ENCODE measurements around the gene EARS2. TPM values are rescaled to one million over a fixed set of nuclear protein-coding genes. Genes with fewer than 3 reads are reported as not detected.

The EARS2 gene
- polyA plus RNA-seq, 1 donor from 2014 or later: 22.2 TPM

DNA sequence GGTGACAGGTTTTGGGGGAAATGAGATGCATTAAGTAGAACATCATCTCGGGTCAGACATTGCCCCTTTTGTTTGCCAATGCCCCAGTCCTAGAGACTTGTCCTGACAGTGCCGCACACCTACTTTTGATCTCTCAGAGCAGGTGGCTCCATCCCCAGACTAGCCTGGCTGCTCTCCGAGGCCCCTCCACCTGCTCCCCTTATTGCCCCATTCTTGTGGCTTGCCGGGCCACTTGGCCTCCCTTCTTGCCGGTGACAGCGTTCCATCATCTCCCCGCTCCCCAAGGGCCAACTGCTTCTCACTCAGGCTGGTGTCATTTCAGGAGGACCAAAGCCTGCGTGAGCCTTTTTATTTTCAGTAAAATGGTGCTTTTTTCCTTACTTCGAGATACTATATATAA is 15.2 kb upstream of the EARS2 start:
- no peak overlapping the region for H3K4me3 ChIP-seq (ENCODE audit: low read length)
- H3K36me3 ChIP-seq (ENCODE audit: insufficient read depth, low read length): peaks cover 1% of the 10 kb centered on the region
- no peaks in the 10 kb centered on the region for H3K27me3 ChIP-seq (ENCODE audit: insufficient read depth, low read depth, low read length)
- no peak overlapping the region for H2AFZ ChIP-seq (ENCODE audit: low read depth, low read length)
- TF ChIP-seq, protein P1, sequence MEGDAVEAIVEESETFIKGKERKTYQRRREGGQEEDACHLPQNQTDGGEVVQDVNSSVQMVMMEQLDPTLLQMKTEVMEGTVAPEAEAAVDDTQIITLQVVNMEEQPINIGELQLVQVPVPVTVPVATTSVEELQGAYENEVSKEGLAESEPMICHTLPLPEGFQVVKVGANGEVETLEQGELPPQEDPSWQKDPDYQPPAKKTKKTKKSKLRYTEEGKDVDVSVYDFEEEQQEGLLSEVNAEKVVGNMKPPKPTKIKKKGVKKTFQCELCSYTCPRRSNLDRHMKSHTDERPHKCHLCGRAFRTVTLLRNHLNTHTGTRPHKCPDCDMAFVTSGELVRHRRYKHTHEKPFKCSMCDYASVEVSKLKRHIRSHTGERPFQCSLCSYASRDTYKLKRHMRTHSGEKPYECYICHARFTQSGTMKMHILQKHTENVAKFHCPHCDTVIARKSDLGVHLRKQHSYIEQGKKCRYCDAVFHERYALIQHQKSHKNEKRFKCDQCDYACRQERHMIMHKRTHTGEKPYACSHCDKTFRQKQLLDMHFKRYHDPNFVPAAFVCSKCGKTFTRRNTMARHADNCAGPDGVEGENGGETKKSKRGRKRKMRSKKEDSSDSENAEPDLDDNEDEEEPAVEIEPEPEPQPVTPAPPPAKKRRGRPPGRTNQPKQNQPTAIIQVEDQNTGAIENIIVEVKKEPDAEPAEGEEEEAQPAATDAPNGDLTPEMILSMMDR (IDR thresholded peaks at IDR 0.05; ENCODE audit: poor library complexity, severe bottlenecking): no peak
- TF ChIP-seq RAD21 (conservative IDR thresholded peaks at IDR 0.05): no peak
- no peak for TF ChIP-seq REST (IDR thresholded peaks at IDR 0.05; ENCODE audit: borderline replicate concordance)
- no peak for TF ChIP-seq TAF1 (IDR thresholded peaks at IDR 0.05; ENCODE audit: low read depth)
- no peak for TF ChIP-seq POLR2AphosphoS5 (IDR thresholded peaks at IDR 0.05)
- TF ChIP-seq MXI1 (conservative IDR thresholded peaks at IDR 0.05; ENCODE audit: poor library complexity, severe bottlenecking): no peak
- TF ChIP-seq EP300 (conservative IDR thresholded peaks at IDR 0.05; ENCODE audit: poor library complexity, severe bottlenecking): no peak
- TF ChIP-seq SMC3 (conservative IDR thresholded peaks at IDR 0.05; ENCODE audit: poor library complexity): no peak
- TF ChIP-seq EZH2 (IDR thresholded peaks at IDR 0.05; ENCODE audit: borderline replicate concordance, insufficient read depth, low read length, poor library complexity, severe bottlenecking): no peak
- H3K27ac ChIP-seq (ENCODE audit: low read length): no peak overlapping the region
- H3K4me2 ChIP-seq (ENCODE audit: low read length): no peak overlapping the region
- no peaks in the 10 kb centered on the region for H3K9me2 ChIP-seq (ENCODE audit: insufficient read depth, low read length)
- no peaks in the 10 kb centered on the region for H3F3A ChIP-seq (ENCODE audit: insufficient read depth, low read length, poor library complexity, severe bottlenecking)
- no peaks in the 10 kb centered on the region for H3K79me2 ChIP-seq (replicated peaks; ENCODE audit: insufficient read depth, low read length)
- no peaks in the 10 kb centered on the region for H4K20me1 ChIP-seq (ENCODE audit: insufficient read depth)
- no peaks in the 10 kb centered on the region for H3K9me3 ChIP-seq (ENCODE audit: low read length)
- H3K9ac ChIP-seq (ENCODE audit: low read length): no peak overlapping the region

- no peak overlapping the region for H3K4me2 ChIP-seq (ENCODE audit: low read length)
- H2AFZ ChIP-seq (ENCODE audit: low read depth, low read length): no peak overlapping the region
- no peak for TF ChIP-seq RAD21 (conservative IDR thresholded peaks at IDR 0.05)
- TF ChIP-seq POLR2AphosphoS5 (IDR thresholded peaks at IDR 0.05): no peak
- TF ChIP-seq EP300 (conservative IDR thresholded peaks at IDR 0.05; ENCODE audit: poor library complexity, severe bottlenecking): no peak
- TF ChIP-seq TAF1 (IDR thresholded peaks at IDR 0.05; ENCODE audit: low read depth): no peak
- no peak for TF ChIP-seq REST (IDR thresholded peaks at IDR 0.05; ENCODE audit: borderline replicate concordance)
- no peak for TF ChIP-seq SMC3 (conservative IDR thresholded peaks at IDR 0.05; ENCODE audit: poor library complexity)
- no peak for TF ChIP-seq EZH2 (IDR thresholded peaks at IDR 0.05; ENCODE audit: borderline replicate concordance, insufficient read depth, low read length, poor library complexity, severe bottlenecking)
- no peak for TF ChIP-seq MXI1 (conservative IDR thresholded peaks at IDR 0.05; ENCODE audit: poor library complexity, severe bottlenecking)
- no peaks in the 10 kb centered on the region for H3K9me3 ChIP-seq (ENCODE audit: low read length)
- no peaks in the 10 kb centered on the region for H4K20me1 ChIP-seq (ENCODE audit: insufficient read depth)
- H3K9ac ChIP-seq (ENCODE audit: low read length): no peak overlapping the region
- H3F3A ChIP-seq (ENCODE audit: insufficient read depth, low read length, poor library complexity, severe bottlenecking): no peaks in the 10 kb centered on the region
- no peaks in the 10 kb centered on the region for H3K36me3 ChIP-seq (ENCODE audit: insufficient read depth, low read length)
- H3K4me3 ChIP-seq (ENCODE audit: low read length): no peak overlapping the region
- H3K27me3 ChIP-seq (ENCODE audit: insufficient read depth, low read depth, low read length): no peaks in the 10 kb centered on the region
- no peaks in the 10 kb centered on the region for H3K79me2 ChIP-seq (replicated peaks; ENCODE audit: insufficient read depth, low read length)
- H3K9me2 ChIP-seq (ENCODE audit: insufficient read depth, low read length): no peaks in the 10 kb centered on the region
- no peak overlapping the region for H3K27ac ChIP-seq (ENCODE audit: low read length)
Measured at GRCh38 chr16:23571895-23572294, 14.7 kb upstream of the EARS2 start.
